HCT116 (cell line): ENCODE data around the gene SLC6A11. TPM values are rescaled to one million over a fixed set of nuclear protein-coding genes. Genes with fewer than 3 reads are reported as not detected.

Experiments
- ATAC-seq: fragments of 200-7000 bp; cut with Tn5 transposase; 2 replicates; pipeline ENCODE4 v1.9.1; 2020; ENCODE audit warnings: mild to moderate bottlenecking, moderate library complexity
- BruUV-seq: library from RNA; stranded (reverse); fragments of 400-500 nt; replicated peaks from 2 replicates; lab custom pipeline; 2021; lab: Mats Ljungman, UMichigan
- CTCF ChIA-PET: fragments of 300-600 bp; sonication (Branson Sonifier 250); formaldehyde crosslinking; loops from one replicate; lab custom pipeline; 2021; ENCODE audit warnings: antibody characterized with exemption; lab: Charles Lee
- POLR2A ChIA-PET: fragments of 300-600, 350-600 bp; sonication (Branson Sonifier 250); formaldehyde crosslinking; loops from one replicate; lab custom pipeline; 2021; ENCODE audit warnings: antibody characterized with exemption; lab: Charles Lee
- RAD21 ChIA-PET, 2 experiments: fragments of 300-600 bp; sonication (Branson Sonifier 250); formaldehyde crosslinking; loops; one replicate each; lab custom pipeline; 2023; ENCODE audit warnings: low total read pairs in 2 of 2; ENCODE audit not compliant: uncharacterized antibody in 2 of 2, unreplicated experiment in 2 of 2, low non-redundant PET in 1 of 2; lab: Charles Lee
- DNase-seq: peaks from one replicate; pipeline ENCODE4 v3.0.0-alpha.2; 2010; ENCODE audit warnings: low read depth, low spot score
- H2AFZ ChIP-seq: fragments of 200-600 bp; shearing (Covaris generic), sonication (generic); 2 replicates; pipeline ENCODE4 v1.6.1; 2017; ENCODE audit warnings: low read depth, mixed run types, mixed read lengths, antibody characterized with exemption, low read length; ENCODE audit not compliant: poor library complexity, severe bottlenecking
- H3K27ac ChIP-seq: 2 replicates; pipeline ENCODE4 v1.5.1; 2012; ENCODE audit warnings: low read depth, low read length
- H3K27me3 ChIP-seq: fragments of 200-600 bp; sonication (generic); 2 replicates; pipeline ENCODE4 v1.6.1; 2016; ENCODE audit warnings: mixed run types, low read length, mixed read lengths; ENCODE audit not compliant: insufficient read depth
- H3K36me3 ChIP-seq, 2 experiments: fragments of 200-500 bp in 1 of 2; fragments of 200-600 bp in 1 of 2; sonication (Bioruptor generic) in 1 of 2; sonication (generic) in 1 of 2; 2 replicates each; pipeline versions ENCODE4 v1.5.1 to v1.6.1; 2014 to 2016; ENCODE audit warnings: low read length in 2 of 2, inconsistent platforms in 1 of 2, mixed read lengths in 1 of 2, mixed run types in 1 of 2; ENCODE audit not compliant: insufficient read depth in 2 of 2, control insufficient read depth in 1 of 2
- H3K4me1 ChIP-seq, 2 experiments: fragments of 200-600 bp in 1 of 2; sonication (generic) in 1 of 2; 2 replicates each; pipeline versions ENCODE4 v1.5.1 to v1.6.1; 2012 to 2017; ENCODE audit warnings: low read length in 2 of 2, inconsistent platforms in 1 of 2, mild to moderate bottlenecking in 1 of 2, mixed read lengths in 1 of 2, mixed run types in 1 of 2, moderate library complexity in 1 of 2; ENCODE audit not compliant: insufficient read depth in 2 of 2, control insufficient read depth in 1 of 2
- H3K4me2 ChIP-seq: fragments of 200-600 bp; sonication (generic); 2 replicates; pipeline ENCODE4 v1.6.1; 2017; ENCODE audit warnings: mixed run types, low read length, mixed read lengths
- H3K4me3 ChIP-seq, 2 experiments: fragments of 200-600 bp in 1 of 2; sonication (generic) in 1 of 2; replicated peaks in 1 of 2; 2 replicates each; pipeline ENCODE4 v1.5.1; 2011 to 2016; ENCODE audit warnings: low read length in 2 of 2, control low read depth in 1 of 2, low read depth in 1 of 2, mild to moderate bottlenecking in 1 of 2, mixed read lengths in 1 of 2, mixed run types in 1 of 2
- H3K79me2 ChIP-seq: fragments of 200-600 bp; sonication (generic); 2 replicates; pipeline ENCODE4 v1.6.1; 2017; ENCODE audit warnings: mild to moderate bottlenecking, mixed run types, low read length, moderate library complexity, mixed read lengths; ENCODE audit not compliant: insufficient read depth
- H3K9ac ChIP-seq: fragments of 200-600 bp; sonication (generic); 2 replicates; pipeline ENCODE4 v1.6.1; 2016; ENCODE audit warnings: low read length, mixed read lengths
- H3K9me2 ChIP-seq: fragments of 200-600 bp; sonication (generic), shearing (Covaris generic); 2 replicates; pipeline ENCODE4 v1.6.1; 2017; ENCODE audit warnings: mixed run types, mild to moderate bottlenecking, moderate library complexity; ENCODE audit not compliant: insufficient read depth
- H3K9me3 ChIP-seq, 2 experiments: fragments of 200-500 bp in 1 of 2; fragments of 200-600 bp in 1 of 2; sonication (Bioruptor generic) in 1 of 2; sonication (generic) in 1 of 2; 2 replicates each; pipeline ENCODE4 v1.6.1; 2014 to 2017; ENCODE audit warnings: low read length in 2 of 2, mixed read lengths in 2 of 2, inconsistent platforms in 1 of 2, low read depth in 1 of 2, mild to moderate bottlenecking in 1 of 2, mixed run types in 1 of 2, moderate library complexity in 1 of 2; ENCODE audit not compliant: control insufficient read depth in 1 of 2, insufficient read depth in 1 of 2
- H4K20me1 ChIP-seq: fragments of 200-600 bp; sonication (generic), shearing (Covaris generic); 2 replicates; pipeline ENCODE4 v1.6.1; 2017; ENCODE audit warnings: mixed run types, mild to moderate bottlenecking, moderate library complexity; ENCODE audit not compliant: insufficient read depth
- ATF3 ChIP-seq: IDR thresholded peaks from 2 replicates; pipeline ENCODE4 v1.6.1; 2012
- CBX3 ChIP-seq: IDR thresholded peaks from 2 replicates; pipeline ENCODE4 v1.6.1; 2012; ENCODE audit warnings: low read depth
- EGR1 ChIP-seq: IDR thresholded peaks from 2 replicates; pipeline ENCODE4 v1.6.1; 2012; ENCODE audit warnings: low read depth
- EZH2 ChIP-seq: fragments of 200-600 bp; sonication (generic); IDR thresholded peaks from 2 replicates; pipeline ENCODE4 v1.6.1; 2017; ENCODE audit warnings: antibody characterized with exemption, mixed run types
- EZH2phosphoT487 ChIP-seq: fragments of 200-600 bp; IDR thresholded peaks from 2 replicates; pipeline ENCODE4 v1.6.1; 2018; ENCODE audit warnings: antibody characterized with exemption, borderline replicate concordance
- FOSL1 ChIP-seq: IDR thresholded peaks from 2 replicates; pipeline ENCODE4 v1.6.1; 2012; ENCODE audit warnings: low read depth
- JUND ChIP-seq: IDR thresholded peaks from 2 replicates; pipeline ENCODE4 v1.6.1; 2012
- MAX ChIP-seq: IDR thresholded peaks from 2 replicates; pipeline ENCODE4 v1.6.1; 2012
- POLR2A ChIP-seq: IDR thresholded peaks from 2 replicates; pipeline ENCODE4 v1.7.0; 2011; ENCODE audit warnings: borderline replicate concordance; ENCODE audit not compliant: insufficient read depth, insufficient read length; ENCODE audit errors: extremely low read depth
- REST ChIP-seq: IDR thresholded peaks from 2 replicates; pipeline ENCODE4 v1.6.1; 2012; ENCODE audit warnings: low read depth
- SIN3A ChIP-seq: IDR thresholded peaks from 2 replicates; pipeline ENCODE4 v1.6.1; 2012; ENCODE audit warnings: low read depth
- SP1 ChIP-seq: IDR thresholded peaks from 2 replicates; pipeline ENCODE4 v1.6.1; 2012; ENCODE audit warnings: low read depth
- SRF ChIP-seq: IDR thresholded peaks from 2 replicates; pipeline ENCODE4 v1.6.1; 2012; ENCODE audit warnings: low read depth
- TCF7L2 ChIP-seq: IDR thresholded peaks from 2 replicates; pipeline ENCODE4 v1.7.0; 2011; ENCODE audit warnings: borderline replicate concordance, inconsistent platforms; ENCODE audit not compliant: insufficient read depth, insufficient read length; ENCODE audit errors: extremely low read depth
- ZBTB33 ChIP-seq: IDR thresholded peaks from 2 replicates; pipeline ENCODE4 v1.6.1; 2011; ENCODE audit warnings: mild to moderate bottlenecking, low read length, moderate library complexity; ENCODE audit not compliant: insufficient replicate concordance; ENCODE audit errors: extremely low read depth
- ZFX ChIP-seq: fragments of 450-650 bp; IDR thresholded peaks from 2 replicates; pipeline ENCODE4 v1.6.1; 2017
- intact Hi-C: fragments of 100-400 bp; cut with micrococcal nuclease; formaldehyde crosslinking; loops from 2 replicates; pipeline ENCODE4 v1.10.0; 2022
- total RNA-seq: library from RNA; stranded (reverse); gene quantifications from one replicate; pipeline ENCODE4 v1.2.1, GENCODE V29; 2021; ENCODE audit not compliant: unreplicated experiment

The SLC6A11 gene
- total RNA-seq, 1 experiment from 2014 or later, result not detected

- Histone ChIP-seq H3K27ac (no peak overlapping the region), H3K79me2 (no peaks in the 10 kb centered on the region), H4K20me1 (no peaks in the 10 kb centered on the region), H3K9me2 (no peaks in the 10 kb centered on the region), H2AFZ (no peak overlapping the region), H3K4me2 (no peak overlapping the region), H3K27me3 (peaks cover 10% of the 10 kb centered on the region; the same call in 1 of the 2 replicates), H3K9me3 (no peaks in the 10 kb centered on the region), H3K4me1 (peaks cover 0 to 6% of the 10 kb centered on the region in 2 experiments; a peak in 1 of 4 replicates), H3K4me3 (no peak overlapping the region), H3K36me3 (no peaks in the 10 kb centered on the region), H3K9ac (no peak overlapping the region)
- CTCF ChIA-PET, result no interaction called here
- POLR2A ChIA-PET, result no interaction called here
- intact Hi-C loops, result no loop called here
- BruUV-seq, result no TSS peak
- TF ChIP-seq SRF (no peak), CBX3 (no peak), EZH2 (no peak), POLR2A (no peak)
- ATAC-seq (no peak), DNase-seq (no peak)
- RAD21 ChIA-PET, result no interaction called here
These were observed 116.6 kb downstream of the SLC6A11 start for GRCh38 chr3:10932596-10932995.

GRCh38 chr3:10933021-10933420 is 117.0 kb downstream of the SLC6A11 start:
- peaks cover 10% of the 10 kb centered on the region; the same call in 1 of the 2 replicates for H3K27me3 ChIP-seq
- intact Hi-C loops, result no loop called here
- H2AFZ ChIP-seq, result no peak overlapping the region
- no peak overlapping the region for H3K27ac ChIP-seq
- ChIA-PET CTCF (no interaction called here), RAD21 (no interaction called here), POLR2A (no interaction called here)
- H4K20me1 ChIP-seq, result no peaks in the 10 kb centered on the region
- no peak overlapping the region for H3K4me2 ChIP-seq
- no TSS peak for BruUV-seq
- peaks cover 0 to 6% of the 10 kb centered on the region in 2 experiments; a peak in 1 of 4 replicates for H3K4me1 ChIP-seq
- DNase-seq, result no peak
- no peak overlapping the region for H3K9ac ChIP-seq
- no peak overlapping the region for H3K4me3 ChIP-seq
- H3K9me2 ChIP-seq, result no peaks in the 10 kb centered on the region
- H3K9me3 ChIP-seq, result no peaks in the 10 kb centered on the region
- H3K79me2 ChIP-seq, result no peaks in the 10 kb centered on the region
- H3K36me3 ChIP-seq, result no peaks in the 10 kb centered on the region
- no peak for ATAC-seq
- no peak for TF ChIP-seq ZFX
- no peak for TF ChIP-seq ATF3
- no peak for TF ChIP-seq FOSL1
- no peak for TF ChIP-seq EZH2
- no peak for TF ChIP-seq SIN3A
- no peak for TF ChIP-seq SP1
- TF ChIP-seq EZH2phosphoT487, result no peak
- TF ChIP-seq MAX, result no peak
- TF ChIP-seq POLR2A, result no peak
- TF ChIP-seq JUND, result no peak
- no peak for TF ChIP-seq ZBTB33
- no peak for TF ChIP-seq EGR1
- TF ChIP-seq TCF7L2, result no peak
- no peak for TF ChIP-seq REST
